ENCODE data around the gene CSAG1. TPM values are rescaled to one million over a fixed set of nuclear protein-coding genes. Genes with fewer than 3 reads are reported as not detected.
A peak's percentile ranks its signal among the peaks of the same experiment; 100 is the strongest.
"Not testable (repeated sequence)": the region's sequence is repeated elsewhere in the genome, so short reads cannot be mapped to it uniquely, and the experiment has no call there.

Gene CSAG1
- total RNA-seq: not detected in 3 replicates
- long read RNA-seq: 0 reads

- Mint-ChIP-seq H3K27me3 (ENCODE audit: low read depth) (no peaks in the 10 kb centered on the region), H3K4me3 (ENCODE audit: unreplicated experiment) (no peak within 1 kb of the TSS), H3K4me1 (ENCODE audit: low read depth) (no peaks in the 10 kb centered on the region), H3K36me3 (ENCODE audit: low read depth) (no peaks in the 10 kb centered on the region), H3K9me3 (ENCODE audit: low read depth) (peaks cover 28% of the 10 kb centered on the region), H3K27ac (ENCODE audit: unreplicated experiment) (no peak within 1 kb of the TSS)
- DNase-seq (ENCODE audit: low spot score): peak; percentile 61
- TF ChIP-seq CTCF (IDR thresholded peaks at IDR 0.05): no peak
Observed at GRCh38 chrX:152733261-152733975, at the start of gene CSAG1, which contains the start of gene MAGEA12. TSS of gene CSAG1 (minus strand) at chrX:152733721. CDS start at chrX:152732460, 1,261 bp downstream. TSS of gene MAGEA12 (plus strand) at chrX:152733757. CDS start at chrX:152736162, 2,405 bp downstream.

GRCh38 chrX:152769549-152770289 lies 36.2 kb upstream of the CSAG1 start, which contains the start of gene MAGEA6:
TSS of gene MAGEA6 (minus strand) at chrX:152769689. CDS start at chrX:152767650, 2,039 bp downstream.
- not testable (repeated sequence) for DNase-seq (ENCODE audit: low spot score); H3K4me1 Mint-ChIP-seq (ENCODE audit: low read depth); H3K27ac Mint-ChIP-seq (ENCODE audit: unreplicated experiment); H3K36me3 Mint-ChIP-seq (ENCODE audit: low read depth); H3K4me3 Mint-ChIP-seq (ENCODE audit: unreplicated experiment); H3K27me3 Mint-ChIP-seq (ENCODE audit: low read depth); H3K9me3 Mint-ChIP-seq (ENCODE audit: low read depth)

- not testable (repeated sequence) for H3K27me3 Mint-ChIP-seq (ENCODE audit: low read depth); H3K27ac Mint-ChIP-seq (ENCODE audit: unreplicated experiment); H3K9me3 Mint-ChIP-seq (ENCODE audit: low read depth); DNase-seq (ENCODE audit: low spot score); H3K36me3 Mint-ChIP-seq (ENCODE audit: low read depth); H3K4me1 Mint-ChIP-seq (ENCODE audit: low read depth); H3K4me3 Mint-ChIP-seq (ENCODE audit: unreplicated experiment)
Observed at GRCh38 chrX:152766562-152766961, 33.0 kb upstream of the CSAG1 start.

- DNase-seq (ENCODE audit: low spot score): peak; percentile 21
- H3K27me3 Mint-ChIP-seq (ENCODE audit: low read depth); H3K4me1 Mint-ChIP-seq (ENCODE audit: low read depth); H3K36me3 Mint-ChIP-seq (ENCODE audit: low read depth); H3K27ac Mint-ChIP-seq (ENCODE audit: unreplicated experiment); H3K9me3 Mint-ChIP-seq (ENCODE audit: low read depth); H3K4me3 Mint-ChIP-seq (ENCODE audit: unreplicated experiment): not testable (repeated sequence)
Observed at GRCh38 chrX:152761582-152761981, 28.1 kb upstream of the CSAG1 start.

- H3K36me3 Mint-ChIP-seq (ENCODE audit: low read depth); H3K4me1 Mint-ChIP-seq (ENCODE audit: low read depth); H3K9me3 Mint-ChIP-seq (ENCODE audit: low read depth); DNase-seq (ENCODE audit: low spot score); H3K27me3 Mint-ChIP-seq (ENCODE audit: low read depth); H3K27ac Mint-ChIP-seq (ENCODE audit: unreplicated experiment); H3K4me3 Mint-ChIP-seq (ENCODE audit: unreplicated experiment): not testable (repeated sequence)
Observed at GRCh38 chrX:152759544-152759943, 26.0 kb upstream of the CSAG1 start.

- H3K27ac Mint-ChIP-seq (ENCODE audit: unreplicated experiment); H3K27me3 Mint-ChIP-seq (ENCODE audit: low read depth); H3K9me3 Mint-ChIP-seq (ENCODE audit: low read depth); H3K4me1 Mint-ChIP-seq (ENCODE audit: low read depth); DNase-seq (ENCODE audit: low spot score); H3K4me3 Mint-ChIP-seq (ENCODE audit: unreplicated experiment); H3K36me3 Mint-ChIP-seq (ENCODE audit: low read depth): not testable (repeated sequence)
Observed at GRCh38 chrX:152758918-152759317, 25.4 kb upstream of the CSAG1 start, which contains the start of gene CSAG3. TSS of gene CSAG3 (plus strand) at chrX:152759218.

- not testable (repeated sequence) for H3K9me3 Mint-ChIP-seq (ENCODE audit: low read depth); H3K4me3 Mint-ChIP-seq (ENCODE audit: unreplicated experiment); H3K4me1 Mint-ChIP-seq (ENCODE audit: low read depth); H3K27ac Mint-ChIP-seq (ENCODE audit: unreplicated experiment); H3K27me3 Mint-ChIP-seq (ENCODE audit: low read depth); DNase-seq (ENCODE audit: low spot score); H3K36me3 Mint-ChIP-seq (ENCODE audit: low read depth)
Observed at GRCh38 chrX:152754871-152755270, 21.4 kb upstream of the CSAG1 start.

- H3K4me3 Mint-ChIP-seq (ENCODE audit: unreplicated experiment); H3K9me3 Mint-ChIP-seq (ENCODE audit: low read depth); H3K36me3 Mint-ChIP-seq (ENCODE audit: low read depth); DNase-seq (ENCODE audit: low spot score); H3K27me3 Mint-ChIP-seq (ENCODE audit: low read depth); H3K4me1 Mint-ChIP-seq (ENCODE audit: low read depth); H3K27ac Mint-ChIP-seq (ENCODE audit: unreplicated experiment): not testable (repeated sequence)
Observed at GRCh38 chrX:152753686-152754650, 20.4 kb upstream of the CSAG1 start, which contains the start of gene MAGEA2. TSS of gene MAGEA2 (minus strand) at chrX:152753842. CDS start at chrX:152751363, 2,479 bp downstream.

Data from chondrocyte (in vitro differentiated cells).